HG02763 (cell line): ENCODE data around the gene MNT.

Source experiments
- ATAC-seq: cut with Tn5 transposase; IDR thresholded peaks from one replicate; pipeline ENCODE4 v1.9.1; 2021; ENCODE audit warnings: mild to moderate bottlenecking, moderate library complexity; ENCODE audit not compliant: unreplicated experiment

The MNT gene

GRCh38 chr17:2383628-2384167, 17.2 kb downstream of the MNT start:
- no peak for ATAC-seq

DNA sequence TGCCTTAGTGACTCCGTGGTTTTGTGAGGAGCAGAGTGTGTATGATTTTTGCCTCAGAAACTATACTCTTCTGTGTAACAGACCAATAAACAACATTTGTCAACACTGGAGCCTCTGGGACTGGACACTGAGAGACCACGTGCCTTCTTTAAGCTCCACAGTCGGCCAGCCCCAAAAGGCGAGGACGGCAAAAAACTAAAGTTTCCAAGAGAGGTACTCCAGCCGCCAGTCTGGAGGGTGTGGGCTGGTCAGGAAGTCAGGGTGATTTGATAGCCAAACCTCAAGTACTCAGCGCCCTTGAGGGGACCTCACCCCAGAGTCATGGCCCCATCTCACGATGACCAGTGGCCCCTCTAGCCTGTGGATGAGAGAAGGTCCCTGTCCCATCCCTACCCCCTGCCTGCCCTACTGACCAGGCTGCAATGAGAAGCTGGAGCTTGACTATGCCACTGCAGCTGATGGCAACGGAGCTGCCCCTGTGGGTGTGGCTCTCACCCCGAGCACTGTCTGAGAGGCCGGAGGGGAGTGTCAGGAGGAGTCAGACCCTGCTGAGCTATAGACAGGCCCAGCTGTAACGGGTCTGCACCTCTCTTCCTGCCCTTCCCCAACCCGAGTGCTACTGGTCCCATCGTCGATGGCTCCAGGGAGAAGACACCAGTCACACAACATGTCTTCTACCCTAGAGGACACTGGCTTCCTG, 19.8 kb downstream of the MNT start:
- no peak for ATAC-seq

GRCh38 chr17:2380226-2380922, 20.5 kb downstream of the MNT start:
- ATAC-seq, result no peak

DNA sequence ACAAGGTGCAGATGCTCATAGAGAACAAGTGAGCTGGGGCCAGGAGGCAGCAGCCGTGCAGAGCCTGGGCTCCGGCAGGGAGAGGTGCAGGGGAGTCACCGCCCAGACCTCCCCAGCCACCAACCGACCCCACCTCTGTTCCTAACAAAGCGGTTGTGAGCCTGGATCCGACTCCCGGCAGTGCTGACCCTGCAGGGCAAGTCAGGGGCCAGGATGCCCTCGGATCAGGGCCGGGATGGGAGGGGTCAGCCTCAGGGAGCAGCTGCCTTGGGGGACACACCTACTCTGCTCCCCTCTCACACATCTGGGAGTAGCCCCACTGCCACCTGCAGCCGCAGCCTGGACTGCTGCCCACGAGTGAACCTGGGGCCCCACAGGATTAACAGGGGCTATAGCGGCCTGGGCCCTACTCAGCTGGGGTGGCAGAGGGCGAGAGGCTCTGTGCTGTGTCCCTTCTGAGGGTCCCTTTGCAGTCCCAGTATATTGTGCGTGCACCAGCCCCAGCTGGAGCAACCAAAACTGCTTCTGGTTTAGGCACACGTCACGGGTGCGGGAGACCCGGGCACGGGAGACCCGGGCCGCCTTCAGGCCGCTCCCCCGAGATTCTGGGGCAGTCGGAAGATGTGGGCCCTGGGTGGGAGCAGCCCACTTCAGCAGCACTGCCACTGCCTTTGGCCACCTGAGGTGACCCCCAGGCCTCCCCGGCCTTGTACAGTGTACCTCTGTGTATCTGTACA, 21.2 kb downstream of the MNT start:
- ATAC-seq, result no peak

GRCh38 chr17:2378905-2379304, 22.0 kb downstream of the MNT start:
- ATAC-seq, result no peak

DNA sequence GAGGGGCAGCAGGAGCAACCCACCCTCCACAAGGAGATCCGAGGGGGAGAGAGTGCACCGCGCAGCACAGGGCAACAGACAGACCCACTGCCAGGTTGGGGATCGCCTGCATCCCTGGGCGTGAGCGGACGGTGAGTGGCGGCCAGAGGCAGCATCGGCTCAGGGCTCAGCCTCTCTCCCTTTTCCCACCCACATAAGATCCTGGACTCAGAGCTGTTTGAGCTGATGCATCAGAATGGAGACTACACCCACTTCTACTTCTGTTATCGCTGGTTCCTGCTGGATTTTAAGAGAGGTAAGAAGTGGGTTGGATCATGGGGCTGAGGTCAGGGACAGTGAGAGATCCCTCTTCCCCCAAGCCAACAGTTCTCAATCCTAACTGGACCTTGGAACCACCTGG, 23.2 kb downstream of the MNT start:
- no peak for ATAC-seq

- ATAC-seq, result no peak
Observed at GRCh38 chr17:2376107-2376506, 24.8 kb downstream of the MNT start.

GRCh38 chr17:2375406-2375805, 25.5 kb downstream of the MNT start:
- ATAC-seq, result no peak

DNA sequence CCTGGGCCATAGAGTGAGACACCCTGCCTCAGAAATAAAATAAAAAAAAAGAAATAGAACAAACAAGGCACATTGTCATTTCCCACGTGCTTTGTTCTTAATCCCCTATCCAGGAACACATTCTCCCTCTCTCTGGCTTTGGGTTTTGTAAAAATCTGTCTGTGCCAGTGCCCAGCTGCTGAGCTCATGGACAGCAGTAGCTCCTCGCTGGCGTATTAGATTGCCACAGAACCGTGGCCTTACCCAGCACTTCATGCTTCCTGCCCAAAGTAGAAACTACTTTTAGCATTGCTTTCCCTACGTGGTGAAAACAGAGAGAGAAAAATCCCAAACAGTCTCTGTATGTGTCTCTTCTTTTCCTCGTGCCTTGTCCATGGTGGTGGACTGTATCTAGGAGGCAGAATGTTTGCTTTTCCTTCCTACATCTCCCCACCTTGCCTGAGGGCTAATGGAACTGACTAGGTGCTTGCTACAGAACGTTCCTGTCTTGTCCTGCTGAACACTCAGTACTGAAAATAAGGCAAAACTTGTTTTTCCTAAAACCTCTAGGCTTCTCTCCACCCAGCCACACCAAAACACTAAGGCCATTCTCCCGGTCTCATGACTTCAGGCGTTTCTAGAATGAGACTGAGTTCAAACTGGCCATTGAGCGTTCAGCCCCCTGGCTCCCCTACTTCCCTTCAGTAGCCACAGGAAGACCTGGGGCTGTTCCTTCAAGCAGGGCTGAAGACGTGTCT, 26.1 kb downstream of the MNT start:
- ATAC-seq, result no peak

GRCh38 chr17:2373179-2373578, 27.7 kb downstream of the MNT start:
- no peak for ATAC-seq

GRCh38 chr17:2372681-2373080, 28.2 kb downstream of the MNT start:
- ATAC-seq, result no peak

- no peak for ATAC-seq
Observed at GRCh38 chr17:2372180-2372579, 28.7 kb downstream of the MNT start.

DNA sequence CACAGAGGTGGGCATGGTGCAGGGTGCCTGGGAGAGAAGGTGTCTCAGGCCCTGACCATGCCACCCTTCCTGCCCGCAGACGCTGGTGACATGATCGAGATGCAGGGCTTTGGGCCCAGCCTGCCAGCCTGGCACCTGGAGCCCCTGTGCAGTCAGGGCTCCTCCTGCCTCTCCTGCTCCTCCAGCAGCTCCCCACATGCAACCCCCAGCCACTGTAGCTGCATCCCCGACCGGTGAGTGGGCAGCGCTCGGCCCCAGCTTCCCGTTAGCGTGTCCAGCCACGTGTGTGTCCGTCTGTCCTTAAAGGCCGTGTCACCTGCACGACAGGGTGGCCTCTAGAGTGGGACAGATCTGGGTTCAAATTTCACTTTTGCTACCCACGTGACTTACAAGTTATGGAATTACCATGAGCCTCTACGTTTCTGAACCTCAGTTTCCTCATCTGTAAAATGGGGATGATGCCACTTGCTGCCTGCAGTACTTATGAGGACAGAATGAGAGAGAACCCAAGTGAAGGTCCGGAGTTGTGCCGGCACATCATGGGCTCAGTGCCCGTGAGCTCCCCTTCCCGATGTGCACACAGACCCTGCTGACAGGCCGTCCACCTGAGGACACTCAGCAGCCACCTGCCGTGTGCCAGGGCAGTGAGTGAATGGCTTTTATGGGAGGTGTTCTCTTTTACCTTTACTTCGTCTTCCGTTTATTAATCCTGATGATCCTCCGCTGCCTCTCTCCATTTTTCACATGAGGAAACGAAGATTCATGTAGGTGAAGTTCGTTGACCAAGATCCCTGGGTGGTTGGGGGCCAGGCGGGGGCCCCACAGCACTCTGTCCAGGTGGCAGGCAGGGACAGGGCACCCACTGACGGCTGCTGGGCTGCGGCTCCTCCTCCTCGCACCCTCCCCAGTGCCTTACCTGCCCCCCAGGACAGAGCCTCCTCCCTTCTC, 29.4 kb downstream of the MNT start:
- ATAC-seq, result no peak

DNA sequence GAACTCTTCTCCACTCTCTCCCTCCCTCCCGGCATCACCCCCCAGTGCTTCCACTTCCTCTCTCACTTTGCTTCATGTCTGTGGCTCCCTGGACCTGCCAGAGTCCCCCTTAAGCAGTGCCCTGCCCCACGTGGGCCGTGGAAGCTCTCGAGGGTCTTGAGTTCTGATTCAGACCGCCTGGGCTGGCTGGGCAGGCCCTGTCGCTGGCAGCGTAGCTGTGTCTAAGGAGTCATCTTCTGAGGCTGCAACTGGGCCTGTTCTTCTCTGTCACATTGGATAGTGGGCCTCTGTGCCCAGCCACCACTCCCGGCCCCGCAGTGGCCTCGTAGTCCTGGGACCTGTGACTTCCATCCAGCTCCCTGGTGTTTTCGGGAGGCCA, 30.7 kb downstream of the MNT start:
- ATAC-seq, result no peak

DNA sequence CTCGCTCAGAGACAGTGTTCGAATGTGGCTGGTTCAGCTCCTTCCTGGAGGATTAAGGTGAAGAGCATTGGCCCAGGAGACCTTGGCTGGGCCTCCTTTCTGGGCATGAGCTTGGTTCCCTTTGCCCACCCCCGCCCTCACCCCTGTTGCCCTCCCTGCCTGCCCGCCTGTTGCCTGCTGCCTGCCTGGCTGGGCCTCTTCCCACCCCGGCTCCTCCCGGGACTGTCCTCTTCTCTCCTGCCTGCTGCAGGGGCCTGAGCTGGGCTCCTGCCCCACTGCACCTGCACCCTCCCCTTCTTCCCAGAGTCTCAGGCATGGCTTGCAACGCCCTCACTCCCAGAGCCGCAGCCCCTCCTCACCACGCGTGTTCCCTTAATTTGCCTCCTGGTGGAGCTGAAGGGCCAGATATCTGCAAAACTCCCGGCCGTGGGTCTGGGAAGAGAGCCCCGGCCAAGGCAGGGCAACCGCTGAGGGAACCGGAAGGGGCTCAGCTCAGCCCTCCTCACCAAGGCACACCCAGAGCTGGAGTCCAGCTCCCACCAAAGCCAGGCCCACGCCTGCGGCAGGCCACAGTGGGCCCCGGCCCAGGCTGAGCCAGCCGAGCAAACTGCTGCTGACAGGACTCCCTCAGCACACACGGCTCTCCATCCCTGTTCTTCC, 31.2 kb downstream of the MNT start:
- no peak for ATAC-seq

DNA sequence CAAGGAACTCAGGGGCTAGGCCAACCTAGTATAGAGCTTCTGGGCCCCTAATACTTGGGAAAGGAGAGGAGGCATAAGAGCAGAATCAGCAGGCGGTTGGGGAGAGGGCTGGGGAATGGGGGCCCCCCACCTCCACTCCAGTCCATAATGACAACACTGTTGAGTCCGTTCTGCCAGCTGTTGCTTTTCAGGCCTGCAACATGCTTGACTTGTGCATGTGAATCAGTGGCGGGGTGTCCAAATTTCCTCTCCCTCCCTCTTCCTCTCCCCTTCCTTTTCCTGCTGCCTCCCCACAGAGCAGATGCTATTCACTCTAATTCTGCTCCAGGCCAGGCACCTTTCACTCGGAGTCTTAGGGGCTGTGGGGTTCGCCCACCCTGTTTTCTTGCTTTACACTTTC, 31.8 kb downstream of the MNT start:
- no peak for ATAC-seq

DNA sequence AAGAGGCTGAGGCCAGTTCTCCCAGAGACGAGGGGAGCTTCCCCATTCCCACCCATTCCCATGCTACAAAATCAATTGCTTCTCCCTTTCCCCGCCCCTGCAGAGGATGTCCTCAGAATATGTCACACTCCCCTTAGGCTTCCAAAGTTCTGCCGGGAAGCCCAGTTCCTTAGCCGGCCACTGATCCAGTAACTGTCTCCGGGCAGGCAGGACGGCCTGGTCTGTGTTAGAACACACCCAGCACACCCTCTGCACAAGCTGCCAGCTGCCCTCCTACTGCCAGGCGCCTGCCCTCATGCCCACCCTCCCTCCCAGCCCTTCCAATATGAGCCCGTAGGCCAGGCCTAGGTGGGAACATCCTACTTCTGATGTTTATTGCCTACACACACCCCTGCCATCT, 32.5 kb downstream of the MNT start:
- no peak for ATAC-seq

DNA sequence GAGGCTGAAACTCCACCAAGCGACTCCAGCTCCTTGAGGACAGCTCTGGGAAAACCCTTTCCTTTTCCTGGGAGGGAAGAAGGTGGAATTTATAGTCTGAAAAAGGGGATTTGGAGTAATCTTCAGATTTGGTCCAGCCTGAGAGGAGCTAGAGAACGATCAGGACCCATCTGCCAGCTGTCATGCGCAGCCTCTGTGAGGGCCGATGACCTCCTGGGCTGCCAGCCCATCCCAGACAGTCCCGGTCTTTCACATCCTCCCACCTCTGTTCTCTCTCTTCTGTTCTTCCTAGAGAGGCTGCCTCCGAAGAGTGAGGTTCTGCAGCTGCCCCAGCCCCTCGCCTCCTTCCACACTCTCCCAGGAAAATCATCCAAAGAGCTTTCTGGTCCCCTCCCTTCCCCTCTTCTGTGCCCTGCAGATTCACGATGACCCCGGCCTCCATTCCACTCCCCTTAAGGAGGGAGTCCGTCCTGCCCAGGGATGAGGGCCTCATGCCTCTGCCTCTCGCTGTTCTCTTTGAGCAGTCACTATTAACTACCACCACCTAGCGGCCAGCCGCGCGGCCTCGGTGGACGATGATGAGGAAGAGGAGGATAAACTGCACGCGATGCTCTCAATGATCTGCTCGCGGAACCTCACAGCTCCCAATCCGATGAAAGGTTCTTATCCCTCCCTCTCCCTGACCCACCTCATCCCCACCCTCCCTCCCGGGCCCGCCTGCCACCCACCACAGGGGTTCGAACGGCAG, 33.9 kb downstream of the MNT start:
- ATAC-seq, result no peak

GRCh38 chr17:2365132-2365531, 35.7 kb downstream of the MNT start:
- ATAC-seq, result no peak
